Gastroesophageal sphincter (tissue), 3 donors: Measurements from ENCODE around the gene EVC.

Experiments used
- POLR2A ChIP-seq, 2 donors: fragments of 450-650 bp; IDR thresholded peaks; one replicate each; pipeline ENCODE4 v1.6.1; 2017; ENCODE audit warnings: antibody characterized with exemption in 2 of 2, mild to moderate bottlenecking in 2 of 2, moderate library complexity in 1 of 2
- TF ChIP-seq, protein P1 (sequence below), 4 experiments: fragments of 200-600 bp in 2 of 4; fragments of 450-650 bp in 2 of 4; sonication (generic) in 1 of 4; IDR thresholded peaks; one replicate each; pipeline ENCODE4 v1.5.1; 2017 to 2019; ENCODE audit warnings: antibody characterized with exemption in 4 of 4, mild to moderate bottlenecking in 2 of 4, moderate library complexity in 2 of 4

- TF ChIP-seq, protein P1, sequence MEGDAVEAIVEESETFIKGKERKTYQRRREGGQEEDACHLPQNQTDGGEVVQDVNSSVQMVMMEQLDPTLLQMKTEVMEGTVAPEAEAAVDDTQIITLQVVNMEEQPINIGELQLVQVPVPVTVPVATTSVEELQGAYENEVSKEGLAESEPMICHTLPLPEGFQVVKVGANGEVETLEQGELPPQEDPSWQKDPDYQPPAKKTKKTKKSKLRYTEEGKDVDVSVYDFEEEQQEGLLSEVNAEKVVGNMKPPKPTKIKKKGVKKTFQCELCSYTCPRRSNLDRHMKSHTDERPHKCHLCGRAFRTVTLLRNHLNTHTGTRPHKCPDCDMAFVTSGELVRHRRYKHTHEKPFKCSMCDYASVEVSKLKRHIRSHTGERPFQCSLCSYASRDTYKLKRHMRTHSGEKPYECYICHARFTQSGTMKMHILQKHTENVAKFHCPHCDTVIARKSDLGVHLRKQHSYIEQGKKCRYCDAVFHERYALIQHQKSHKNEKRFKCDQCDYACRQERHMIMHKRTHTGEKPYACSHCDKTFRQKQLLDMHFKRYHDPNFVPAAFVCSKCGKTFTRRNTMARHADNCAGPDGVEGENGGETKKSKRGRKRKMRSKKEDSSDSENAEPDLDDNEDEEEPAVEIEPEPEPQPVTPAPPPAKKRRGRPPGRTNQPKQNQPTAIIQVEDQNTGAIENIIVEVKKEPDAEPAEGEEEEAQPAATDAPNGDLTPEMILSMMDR (IDR thresholded peaks at IDR 0.05) = no peak
- no peak for TF ChIP-seq POLR2A (IDR thresholded peaks at IDR 0.05)
These were observed 129.0 kb downstream of the EVC start for GRCh38 chr4:5839751-5840674.
